Testis (tissue), 2 donors: ENCODE results near the gene ZBTB17.

ENCODE experiments used
- POLR2A ChIP-seq: fragments of 450-650 bp; IDR thresholded peaks from one replicate; pipeline ENCODE4 v1.6.1; 2017; ENCODE audit warnings: antibody characterized with exemption, mild to moderate bottlenecking, moderate library complexity
- TF ChIP-seq, protein P1 (sequence below), 3 experiments: fragments of 450-650 bp in 2 of 3; fragments of 200-600 bp in 1 of 3; sonication (generic) in 1 of 3; IDR thresholded peaks; one replicate each; pipeline ENCODE4 v1.5.1; 2016 to 2019; ENCODE audit warnings: antibody characterized with exemption in 3 of 3, mild to moderate bottlenecking in 2 of 3, moderate library complexity in 1 of 3

DNA sequence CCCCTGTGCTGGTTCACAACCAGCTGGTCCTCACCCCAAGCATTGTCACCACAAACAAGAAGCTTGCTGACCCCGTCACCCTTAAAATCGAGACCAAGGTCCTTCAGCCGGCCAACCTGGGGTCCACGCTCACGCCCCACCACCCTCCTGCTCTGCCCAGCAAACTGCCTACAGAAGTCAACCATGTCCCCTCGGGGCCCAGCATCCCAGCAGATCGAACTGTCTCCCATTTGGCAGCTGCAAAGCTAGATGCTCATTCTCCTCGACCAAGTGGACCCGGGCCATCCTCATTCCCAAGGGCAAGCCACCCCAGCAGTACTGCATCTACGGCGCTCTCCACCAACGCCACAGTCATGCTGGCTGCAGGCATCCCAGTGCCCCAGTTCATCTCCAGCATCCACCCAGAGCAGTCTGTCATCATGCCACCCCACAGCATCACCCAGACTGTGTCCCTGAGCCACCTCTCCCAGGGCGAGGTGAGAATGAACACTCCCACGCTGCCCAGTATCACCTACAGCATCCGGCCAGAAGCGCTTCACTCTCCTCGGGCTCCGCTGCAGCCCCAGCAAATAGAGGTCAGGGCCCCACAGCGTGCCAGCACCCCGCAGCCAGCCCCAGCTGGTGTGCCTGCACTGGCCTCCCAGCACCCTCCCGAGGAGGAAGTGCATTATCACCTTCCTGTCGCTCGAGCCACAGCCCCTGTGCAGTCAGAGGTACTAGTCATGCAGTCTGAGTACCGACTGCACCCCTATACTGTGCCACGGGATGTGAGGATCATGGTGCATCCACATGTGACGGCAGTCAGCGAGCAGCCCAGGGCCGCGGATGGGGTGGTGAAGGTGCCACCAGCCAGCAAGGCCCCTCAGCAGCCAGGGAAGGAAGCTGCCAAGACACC, 40.6 kb downstream of the ZBTB17 start:
- TF ChIP-seq, protein P1, sequence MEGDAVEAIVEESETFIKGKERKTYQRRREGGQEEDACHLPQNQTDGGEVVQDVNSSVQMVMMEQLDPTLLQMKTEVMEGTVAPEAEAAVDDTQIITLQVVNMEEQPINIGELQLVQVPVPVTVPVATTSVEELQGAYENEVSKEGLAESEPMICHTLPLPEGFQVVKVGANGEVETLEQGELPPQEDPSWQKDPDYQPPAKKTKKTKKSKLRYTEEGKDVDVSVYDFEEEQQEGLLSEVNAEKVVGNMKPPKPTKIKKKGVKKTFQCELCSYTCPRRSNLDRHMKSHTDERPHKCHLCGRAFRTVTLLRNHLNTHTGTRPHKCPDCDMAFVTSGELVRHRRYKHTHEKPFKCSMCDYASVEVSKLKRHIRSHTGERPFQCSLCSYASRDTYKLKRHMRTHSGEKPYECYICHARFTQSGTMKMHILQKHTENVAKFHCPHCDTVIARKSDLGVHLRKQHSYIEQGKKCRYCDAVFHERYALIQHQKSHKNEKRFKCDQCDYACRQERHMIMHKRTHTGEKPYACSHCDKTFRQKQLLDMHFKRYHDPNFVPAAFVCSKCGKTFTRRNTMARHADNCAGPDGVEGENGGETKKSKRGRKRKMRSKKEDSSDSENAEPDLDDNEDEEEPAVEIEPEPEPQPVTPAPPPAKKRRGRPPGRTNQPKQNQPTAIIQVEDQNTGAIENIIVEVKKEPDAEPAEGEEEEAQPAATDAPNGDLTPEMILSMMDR (IDR thresholded peaks at IDR 0.05) = no peak
- no peak for TF ChIP-seq POLR2A
